Right kidney (tissue), 1 donor: Measurements from ENCODE around the gene ACD.

Experiments used
- DNase-seq: peaks from one replicate; pipeline ENCODE4 v3.0.0-alpha.2; 2016

Gene ACD

GRCh38 chr16:67661886-67662652 lies 2.0 kb upstream of the ACD start:
- no peak for DNase-seq

- peak; percentile 84 for DNase-seq
These were observed 1.2 kb upstream of the ACD start for GRCh38 chr16:67661101-67661761.

GRCh38 chr16:67660564-67661028 lies 536 bp upstream of the ACD start, which contains the start of gene PARD6A:
PARD6A (plus strand) TSS chr16:67660960; CDS start chr16:67661039, 79 bp downstream.
- peak; percentile 94 for DNase-seq

GRCh38 chr16:67658849-67659674 lies 998 bp downstream of the ACD start:
- no peak for DNase-seq

GRCh38 chr16:67657751-67658518 lies 2.1 kb downstream of the ACD start:
- DNase-seq = no peak

GRCh38 chr16:67657017-67657608 lies 2.9 kb downstream of the ACD start:
- no peak for DNase-seq

GRCh38 chr16:67656344-67657016 lies 3.6 kb downstream of the ACD start:
- no peak for DNase-seq

- DNase-seq = no peak
These were observed 4.7 kb downstream of the ACD start for GRCh38 chr16:67655363-67655762.

- no peak for DNase-seq
These were observed 5.6 kb downstream of the ACD start for GRCh38 chr16:67654403-67654911.

GRCh38 chr16:67653789-67654402 lies 6.2 kb downstream of the ACD start:
- no peak for DNase-seq

- peak; percentile 50 for DNase-seq
These were observed 6.8 kb downstream of the ACD start for GRCh38 chr16:67653128-67653788.

GRCh38 chr16:67652578-67653127 lies 7.4 kb downstream of the ACD start:
- peak; percentile 58 for DNase-seq

- DNase-seq = no peak
These were observed 8.2 kb downstream of the ACD start for GRCh38 chr16:67651847-67652246.

- no peak for DNase-seq
These were observed 9.0 kb downstream of the ACD start for GRCh38 chr16:67651039-67651438.

GRCh38 chr16:67650023-67650422 lies 10.0 kb downstream of the ACD start:
- no peak for DNase-seq

GRCh38 chr16:67649494-67649931 lies 10.5 kb downstream of the ACD start:
- no peak for DNase-seq

- peak; percentile 25 for DNase-seq
These were observed 11.2 kb downstream of the ACD start for GRCh38 chr16:67648764-67649407.

- peak; percentile 26 for DNase-seq
These were observed 11.8 kb downstream of the ACD start for GRCh38 chr16:67648088-67648763.
